ENCODE measurements around the gene LRRC27.
"Not testable (repeated sequence)": the region's sequence is repeated elsewhere in the genome, so short reads cannot be mapped to it uniquely, and the experiment has no call there.

LRRC27 gene

GRCh38 chr10:132336064-132336746 lies 4.2 kb downstream of the LRRC27 start:
- Histone ChIP-seq H3K4me3 (peak overlapping the region; percentile 63), H3K27ac (peak overlapping the region in 1 of 2 donors; percentile 76)
- no peak for TF ChIP-seq CTCF (IDR thresholded peaks at IDR 0.05)
- DNase-seq (ENCODE audit: low spot score): no peak

GRCh38 chr10:132336919-132337407 lies 5.0 kb downstream of the LRRC27 start:
- Histone ChIP-seq H3K4me3 (peak overlapping the region; percentile 63), H3K27ac (peak overlapping the region in 1 of 2 donors; percentile 76)
- TF ChIP-seq CTCF (IDR thresholded peaks at IDR 0.05): no peak
- no peak for DNase-seq (ENCODE audit: low spot score)

GRCh38 chr10:132337854-132338253 lies 5.9 kb downstream of the LRRC27 start:
- H3K4me3 ChIP-seq: peak overlapping the region; percentile 63
- H3K27ac ChIP-seq; DNase-seq (ENCODE audit: low spot score): not testable (repeated sequence)

- Histone ChIP-seq H3K27ac (no peak overlapping the region), H3K4me3 (no peak overlapping the region)
- DNase-seq (ENCODE audit: low spot score): no peak
Observed at GRCh38 chr10:132338876-132339275, 6.9 kb downstream of the LRRC27 start.

GRCh38 chr10:132339276-132339675 lies 7.3 kb downstream of the LRRC27 start:
- Histone ChIP-seq H3K27ac (no peak overlapping the region), H3K4me3 (no peak overlapping the region)
- TF ChIP-seq CTCF (IDR thresholded peaks at IDR 0.05): no peak
- no peak for DNase-seq (ENCODE audit: low spot score)

More at GRCh38 chr10:132338876-132339275, 6.9 kb downstream of the LRRC27 start:
- TF ChIP-seq CTCF (IDR thresholded peaks at IDR 0.05): no peak

- H3K27ac ChIP-seq: no peak overlapping the region
- DNase-seq (ENCODE audit: low spot score): no peak
- no peak for TF ChIP-seq CTCF (IDR thresholded peaks at IDR 0.05)
- no peak overlapping the region for H3K4me3 ChIP-seq
Observed at GRCh38 chr10:132341017-132341416, 9.0 kb downstream of the LRRC27 start.

- DNase-seq (ENCODE audit: low spot score): no peak
- no peak overlapping the region for H3K27ac ChIP-seq
- no peak overlapping the region for H3K4me3 ChIP-seq
- no peak for TF ChIP-seq CTCF (IDR thresholded peaks at IDR 0.05)
Observed at GRCh38 chr10:132341781-132342180, 9.8 kb downstream of the LRRC27 start.

Data from coronary artery (tissue), 2 donors.